Testis (tissue), 2 donors: ENCODE data around the gene HPS3.

Experiments
- CTCF ChIP-seq, 3 experiments: fragments of 450-650 bp in 2 of 3; fragments of 200-600 bp in 1 of 3; sonication (generic) in 1 of 3; IDR thresholded peaks; one replicate each; pipeline ENCODE4 v1.5.1; 2016 to 2019; ENCODE audit warnings: antibody characterized with exemption in 3 of 3, mild to moderate bottlenecking in 2 of 3, moderate library complexity in 1 of 3
- POLR2A ChIP-seq: fragments of 450-650 bp; IDR thresholded peaks from one replicate; pipeline ENCODE4 v1.6.1; 2017; ENCODE audit warnings: antibody characterized with exemption, mild to moderate bottlenecking, moderate library complexity

GRCh38 chr3:149153402-149153801 lies 24.0 kb downstream of the HPS3 start:
- TF ChIP-seq CTCF (IDR thresholded peaks at IDR 0.05) = no peak
- no peak for TF ChIP-seq POLR2A
